ENCODE data around the gene ANKRD11. TPM values are rescaled to one million over a fixed set of nuclear protein-coding genes. Genes with fewer than 3 reads are reported as not detected.
A peak's percentile ranks its signal among the peaks of the same experiment; 100 is the strongest.
"Not testable (repeated sequence)": the region's sequence is repeated elsewhere in the genome, so short reads cannot be mapped to it uniquely, and the experiment has no call there.

The ANKRD11 gene
- total RNA-seq, 2 experiments from 2014 or later, result 126 to 133 TPM

DNA sequence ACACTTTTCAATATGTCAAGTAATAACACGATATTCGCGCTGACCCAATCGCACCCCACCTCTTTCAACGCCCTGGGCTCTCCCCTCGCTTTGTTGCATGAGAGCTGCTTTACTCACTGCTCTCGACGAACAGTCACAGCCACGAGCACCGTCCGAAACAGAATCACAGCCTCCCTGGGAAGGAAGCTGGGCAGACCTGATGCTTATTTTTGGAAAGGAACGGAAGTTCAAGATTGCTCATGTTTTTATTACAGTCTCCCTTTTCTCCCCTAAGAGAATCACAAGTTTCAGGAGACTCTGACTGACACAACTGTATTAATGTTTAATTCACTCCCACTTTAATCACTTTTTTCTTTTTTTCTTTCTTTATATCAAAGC, 67.8 kb downstream of the ANKRD11 start:
- intact Hi-C loops (cut with micrococcal nuclease), result loop anchor here (2.0 kb wide), 2 partner anchors 18 to 62 kb away; no protein-coding TSS in a partner anchor
- peaks cover 82% of the 10 kb centered on the region for H3K4me1 Mint-ChIP-seq (ENCODE audit: low read depth)
- ChIA-PET POLR2A (interaction anchor here (0.8 to 1.2 kb wide), 6 partner anchors 14 to 85 kb away, joined by 3 to 5 read pairs (median 3); no protein-coding TSS in a partner anchor), CTCF (interaction anchor here (1.6 kb wide), 1 partner anchor 19 kb away, joined by 5 read pairs; no protein-coding TSS in a partner anchor)
- H3K4me3 Mint-ChIP-seq, result peak overlapping the region; percentile 28
- peaks cover 22% of the 10 kb centered on the region for H3K36me3 Mint-ChIP-seq
- peak; percentile 67 for DNase-seq
- no peaks in the 10 kb centered on the region for H3K27me3 Mint-ChIP-seq
- H3K9me3 Mint-ChIP-seq, result no peaks in the 10 kb centered on the region
- H3K27ac Mint-ChIP-seq, result peak overlapping the region; percentile 80

- H3K27me3 Mint-ChIP-seq; H3K27ac Mint-ChIP-seq; DNase-seq; POLR2A ChIA-PET; CTCF ChIA-PET; H3K4me3 Mint-ChIP-seq; intact Hi-C loops (cut with micrococcal nuclease); H3K9me3 Mint-ChIP-seq: not testable (repeated sequence)
- Mint-ChIP-seq H3K4me1 (ENCODE audit: low read depth) (peaks cover 81% of the 10 kb centered on the region), H3K36me3 (peaks cover 24% of the 10 kb centered on the region)
Observed at GRCh38 chr16:89421300-89421699, 69.1 kb downstream of the ANKRD11 start.

GRCh38 chr16:89420204-89420603, 70.2 kb downstream of the ANKRD11 start:
- Mint-ChIP-seq H3K4me3 (no peak overlapping the region), H3K36me3 (peaks cover 24% of the 10 kb centered on the region), H3K27me3 (no peaks in the 10 kb centered on the region), H3K9me3 (no peaks in the 10 kb centered on the region), H3K4me1 (ENCODE audit: low read depth) (peaks cover 75% of the 10 kb centered on the region), H3K27ac (peak overlapping the region; percentile 28)
- CTCF ChIA-PET, result no interaction called here
- intact Hi-C loops (cut with micrococcal nuclease), result no loop called here
- no peak for DNase-seq
- POLR2A ChIA-PET, result no interaction called here

DNA sequence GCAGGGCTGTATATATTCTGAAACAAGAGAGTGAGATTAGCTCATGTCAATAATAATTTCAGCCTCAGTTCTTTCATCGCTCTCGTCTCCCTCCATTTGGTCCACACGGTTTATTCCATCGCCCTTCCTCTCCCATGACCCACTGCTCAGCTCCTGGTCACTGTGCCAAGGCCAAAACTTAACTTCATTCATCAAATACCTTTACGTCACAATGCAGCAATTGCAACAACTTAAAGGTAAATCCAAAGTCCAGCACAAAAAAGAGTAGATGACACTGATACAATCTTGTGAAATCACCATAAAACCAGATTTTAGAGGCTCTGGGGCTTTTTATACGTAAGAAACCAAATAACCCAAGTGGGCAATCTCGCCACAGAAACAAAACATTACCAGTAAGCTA, 72.0 kb downstream of the ANKRD11 start:
- intact Hi-C loops (cut with micrococcal nuclease), result no loop called here
- Mint-ChIP-seq H3K36me3 (peaks cover 24% of the 10 kb centered on the region), H3K27ac (no peak overlapping the region), H3K4me1 (ENCODE audit: low read depth) (peaks cover 72% of the 10 kb centered on the region), H3K9me3 (no peaks in the 10 kb centered on the region), H3K27me3 (no peaks in the 10 kb centered on the region), H3K4me3 (no peak overlapping the region)
- ChIA-PET POLR2A (no interaction called here), CTCF (interaction anchor here (0.6 kb wide), 1 partner anchor 95 kb away, joined by 3 read pairs; no protein-coding TSS in a partner anchor)
- no peak for DNase-seq

DNA sequence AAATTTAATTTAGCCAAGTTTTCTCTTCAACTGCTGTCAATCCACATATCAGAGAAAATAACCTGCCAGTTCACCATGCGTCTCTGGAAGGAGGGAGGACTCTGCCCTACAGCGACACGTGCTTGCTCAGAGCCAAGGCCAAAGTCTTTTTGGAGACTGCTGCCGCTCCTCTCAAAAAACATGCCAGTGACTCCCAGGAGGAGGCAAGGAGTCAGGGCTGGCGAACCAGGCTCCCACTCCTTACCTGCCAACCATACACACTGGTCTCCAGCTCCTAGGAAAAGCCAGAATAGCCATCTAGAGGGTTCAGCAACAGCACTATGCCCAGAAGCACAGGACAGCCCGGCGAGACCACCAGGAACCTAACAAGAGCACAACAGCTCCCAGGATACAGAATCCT, 73.0 kb downstream of the ANKRD11 start:
- intact Hi-C loops (cut with micrococcal nuclease), result no loop called here
- no peak for DNase-seq
- Mint-ChIP-seq H3K4me1 (ENCODE audit: low read depth) (peaks cover 71% of the 10 kb centered on the region), H3K4me3 (no peak overlapping the region), H3K36me3 (peaks cover 24% of the 10 kb centered on the region), H3K27me3 (no peaks in the 10 kb centered on the region), H3K27ac (no peak overlapping the region), H3K9me3 (no peaks in the 10 kb centered on the region)
- ChIA-PET CTCF (no interaction called here), POLR2A (no interaction called here)

GRCh38 chr16:89413811-89414585, 76.4 kb downstream of the ANKRD11 start:
- no peak overlapping the region for H3K27ac Mint-ChIP-seq
- intact Hi-C loops (cut with micrococcal nuclease), result no loop called here
- peaks cover 21% of the 10 kb centered on the region for H3K36me3 Mint-ChIP-seq
- H3K9me3 Mint-ChIP-seq, result no peaks in the 10 kb centered on the region
- no peaks in the 10 kb centered on the region for H3K27me3 Mint-ChIP-seq
- H3K4me1 Mint-ChIP-seq (ENCODE audit: low read depth), result peaks cover 73% of the 10 kb centered on the region
- H3K4me3 Mint-ChIP-seq, result no peak overlapping the region
- CTCF ChIA-PET, result no interaction called here
- POLR2A ChIA-PET, result no interaction called here
- DNase-seq, result no peak

DNA sequence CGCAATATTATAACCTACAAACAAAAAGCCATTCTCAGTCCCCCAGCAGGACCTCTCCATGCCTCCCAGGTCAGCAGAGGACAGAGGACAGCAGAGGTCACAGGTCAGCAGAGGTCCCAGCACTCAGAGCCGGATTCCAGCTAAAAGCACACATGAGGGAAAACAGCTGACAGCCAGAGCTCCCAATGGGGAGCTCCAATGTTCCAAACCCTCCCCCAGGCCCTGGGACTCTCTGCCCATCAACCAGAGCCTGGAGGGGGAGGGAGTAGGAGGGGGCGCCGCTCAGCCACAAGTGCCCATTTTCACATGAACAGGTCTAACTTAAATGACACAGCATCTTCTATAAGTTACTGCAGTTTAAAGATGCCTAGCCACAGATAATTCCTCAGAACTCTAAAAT, 77.5 kb downstream of the ANKRD11 start:
- CTCF ChIA-PET, result no interaction called here
- H3K27ac Mint-ChIP-seq, result peak overlapping the region; percentile 28
- no peaks in the 10 kb centered on the region for H3K9me3 Mint-ChIP-seq
- H3K36me3 Mint-ChIP-seq, result peaks cover 17% of the 10 kb centered on the region
- peaks cover 78% of the 10 kb centered on the region for H3K4me1 Mint-ChIP-seq (ENCODE audit: low read depth)
- intact Hi-C loops (cut with micrococcal nuclease), result no loop called here
- H3K4me3 Mint-ChIP-seq, result no peak overlapping the region
- POLR2A ChIA-PET, result no interaction called here
- H3K27me3 Mint-ChIP-seq, result no peaks in the 10 kb centered on the region
- no peak for DNase-seq

- no peaks in the 10 kb centered on the region for H3K9me3 Mint-ChIP-seq
- H3K4me1 Mint-ChIP-seq (ENCODE audit: low read depth), result peaks cover 81% of the 10 kb centered on the region
- H3K4me3 Mint-ChIP-seq, result no peak overlapping the region
- DNase-seq, result no peak
- CTCF ChIA-PET, result no interaction called here
- H3K27me3 Mint-ChIP-seq, result no peaks in the 10 kb centered on the region
- H3K36me3 Mint-ChIP-seq, result peaks cover 6% of the 10 kb centered on the region
- POLR2A ChIA-PET, result interaction anchor here (1.1 kb wide), 1 partner anchor 96 kb away, joined by 3 read pairs; the partner anchor contains the start of gene SPG7
- peak overlapping the region; percentile 72 for H3K27ac Mint-ChIP-seq
- intact Hi-C loops (cut with micrococcal nuclease), result no loop called here
Observed at GRCh38 chr16:89411335-89411850, 79.0 kb downstream of the ANKRD11 start.

GRCh38 chr16:89410794-89411309, 79.5 kb downstream of the ANKRD11 start:
- POLR2A ChIA-PET, result interaction anchor here (1.1 kb wide), 1 partner anchor 97 kb away, joined by 3 read pairs; the partner anchor contains the start of gene SPG7
- H3K27ac Mint-ChIP-seq, result peak overlapping the region; percentile 80
- peaks cover 2% of the 10 kb centered on the region for H3K36me3 Mint-ChIP-seq
- DNase-seq, result peak; percentile 32
- no peak overlapping the region for H3K4me3 Mint-ChIP-seq
- intact Hi-C loops (cut with micrococcal nuclease), result no loop called here
- CTCF ChIA-PET, result interaction anchor here (0.6 kb wide), 1 partner anchor 12 kb away, joined by 3 read pairs; no protein-coding TSS in a partner anchor
- H3K4me1 Mint-ChIP-seq (ENCODE audit: low read depth), result peaks cover 83% of the 10 kb centered on the region
- no peaks in the 10 kb centered on the region for H3K9me3 Mint-ChIP-seq
- H3K27me3 Mint-ChIP-seq, result no peaks in the 10 kb centered on the region

DNA sequence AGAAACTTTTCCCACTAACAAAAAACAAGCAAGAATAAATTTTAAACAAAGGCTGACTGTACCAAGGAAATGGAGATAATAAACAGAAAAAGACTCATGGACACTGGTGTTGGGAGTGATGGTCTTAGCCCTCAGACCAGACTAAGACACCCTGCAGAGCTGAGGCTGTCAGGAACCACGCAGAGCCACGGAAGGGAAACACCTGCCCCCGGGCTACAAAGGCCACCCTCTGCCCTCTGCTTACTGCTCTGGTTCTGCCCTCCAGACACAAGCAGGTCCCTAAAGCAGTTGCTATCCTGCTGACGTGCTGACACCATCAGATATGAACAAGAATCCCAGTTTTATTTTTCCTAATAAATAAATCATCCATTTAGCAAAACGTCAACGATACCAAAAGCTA, 80.0 kb downstream of the ANKRD11 start:
- ChIA-PET POLR2A (no interaction called here), CTCF (interaction anchor here (0.6 kb wide), 1 partner anchor 12 kb away, joined by 3 read pairs; no protein-coding TSS in a partner anchor)
- Mint-ChIP-seq H3K27ac (peak overlapping the region; percentile 80), H3K9me3 (no peaks in the 10 kb centered on the region), H3K4me3 (no peak overlapping the region), H3K4me1 (ENCODE audit: low read depth) (peaks cover 87% of the 10 kb centered on the region), H3K36me3 (no peaks in the 10 kb centered on the region), H3K27me3 (no peaks in the 10 kb centered on the region)
- no peak for DNase-seq
- intact Hi-C loops (cut with micrococcal nuclease), result no loop called here

GRCh38 chr16:89409161-89409711, 81.1 kb downstream of the ANKRD11 start:
- peaks cover 88% of the 10 kb centered on the region for H3K4me1 Mint-ChIP-seq (ENCODE audit: low read depth)
- no peaks in the 10 kb centered on the region for H3K27me3 Mint-ChIP-seq
- peak overlapping the region; percentile 86 for H3K27ac Mint-ChIP-seq
- ChIA-PET CTCF (interaction anchor here (0.9 to 1.1 kb wide), 3 partner anchors 19 to 99 kb away, joined by 3 to 7 read pairs (median 3); partner anchors contain the start of gene SPG7), POLR2A (interaction anchor here (0.8 to 1.5 kb wide), 2 partner anchors 13 to 80 kb away, joined by 3 to 4 read pairs; no protein-coding TSS in a partner anchor)
- no peaks in the 10 kb centered on the region for H3K9me3 Mint-ChIP-seq
- H3K36me3 Mint-ChIP-seq, result no peaks in the 10 kb centered on the region
- peak; percentile 78 for DNase-seq
- no peak overlapping the region for H3K4me3 Mint-ChIP-seq
- intact Hi-C loops (cut with micrococcal nuclease), result loop anchor here (2.0 to 5.0 kb wide), 3 partner anchors 33 to 80 kb away; no protein-coding TSS in a partner anchor

DNA sequence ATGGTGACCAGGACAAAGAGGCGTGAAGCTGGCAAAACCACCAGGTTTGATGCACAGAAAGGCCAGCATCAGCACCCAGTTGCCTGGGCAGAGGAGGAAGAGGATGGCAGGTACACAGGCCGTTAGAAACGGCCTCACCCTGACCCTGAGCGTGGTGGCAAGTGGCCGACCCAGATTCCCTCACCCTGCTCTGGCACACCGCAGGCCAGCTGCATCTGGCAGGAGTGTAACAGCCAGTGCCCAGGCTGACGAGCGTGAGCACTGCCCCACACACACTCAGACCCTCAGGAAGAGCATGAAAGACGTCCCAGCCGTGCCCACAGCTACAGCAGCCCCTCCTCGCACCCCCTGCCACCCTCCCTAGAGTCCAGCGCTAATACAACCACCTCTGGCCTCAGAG, 82.0 kb downstream of the ANKRD11 start:
- intact Hi-C loops (cut with micrococcal nuclease), result loop anchor here (2.0 to 5.0 kb wide), 3 partner anchors 34 to 80 kb away; no protein-coding TSS in a partner anchor
- no peaks in the 10 kb centered on the region for H3K9me3 Mint-ChIP-seq
- peaks cover 90% of the 10 kb centered on the region for H3K4me1 Mint-ChIP-seq (ENCODE audit: low read depth)
- CTCF ChIA-PET, result interaction anchor here (1.0 to 1.1 kb wide), 2 partner anchors 18 to 59 kb away, joined by 3 read pairs; no protein-coding TSS in a partner anchor
- H3K4me3 Mint-ChIP-seq, result no peak overlapping the region
- POLR2A ChIA-PET, result interaction anchor here (0.9 to 1.5 kb wide), 2 partner anchors 17 to 81 kb away, joined by 3 to 4 read pairs; no protein-coding TSS in a partner anchor
- peak overlapping the region; percentile 86 for H3K27ac Mint-ChIP-seq
- H3K36me3 Mint-ChIP-seq, result no peaks in the 10 kb centered on the region
- no peaks in the 10 kb centered on the region for H3K27me3 Mint-ChIP-seq
- DNase-seq, result no peak
